Endodermal cell (in vitro differentiated cells): ENCODE data around the gene ITFG1. TPM values are rescaled to one million over a fixed set of nuclear protein-coding genes. Genes with fewer than 3 reads are reported as not detected.

Experiments used
- DNase-seq: peaks from one replicate; pipeline ENCODE4 v3.0.0-alpha.2; 2017
- H3K27ac ChIP-seq: 2 replicates; pipeline ENCODE4 v1.5.1; 2013; ENCODE audit warnings: mild to moderate bottlenecking, low read depth, low read length, moderate library complexity
- H3K27me3 ChIP-seq: 2 replicates; pipeline ENCODE4 v1.6.1; 2013; ENCODE audit warnings: mild to moderate bottlenecking, low read length, moderate library complexity; ENCODE audit not compliant: insufficient read depth, control insufficient read depth, poor library complexity, severe bottlenecking
- H3K36me3 ChIP-seq: 2 replicates; pipeline ENCODE4 v1.7.0; 2013; ENCODE audit warnings: mild to moderate bottlenecking, low read length, moderate library complexity; ENCODE audit not compliant: control insufficient read depth, insufficient read depth
- H3K4me1 ChIP-seq: one replicate; pipeline ENCODE4 v1.7.0; 2013; ENCODE audit warnings: low read length; ENCODE audit not compliant: control insufficient read depth, insufficient read depth
- H3K4me3 ChIP-seq: 2 replicates; pipeline ENCODE4 v1.5.1; 2013; ENCODE audit warnings: mild to moderate bottlenecking, low read length, moderate library complexity
- H3K9ac ChIP-seq: 2 replicates; pipeline ENCODE4 v1.6.1; 2013; ENCODE audit warnings: mild to moderate bottlenecking, low read length, moderate library complexity; ENCODE audit not compliant: poor library complexity, severe bottlenecking; ENCODE audit errors: extremely low read depth
- H3K9me3 ChIP-seq: 2 replicates; pipeline ENCODE4 v1.6.1; 2013; ENCODE audit warnings: mild to moderate bottlenecking, low read length, moderate library complexity; ENCODE audit not compliant: control insufficient read depth
- H3K27ac Mint-ChIP-seq: 2 replicates; pipeline ENCODE4 v1.8.0; 2020; ENCODE audit warnings: mixed read lengths
- H3K27me3 Mint-ChIP-seq: 2 replicates; pipeline ENCODE4 v1.8.0; 2021; ENCODE audit warnings: mild to moderate bottlenecking, mixed read lengths; ENCODE audit not compliant: insufficient read depth
- H3K36me3 Mint-ChIP-seq: 2 replicates; pipeline ENCODE4 v1.8.0; 2020; ENCODE audit warnings: low read depth, mixed read lengths
- H3K4me1 Mint-ChIP-seq: 2 replicates; pipeline ENCODE4 v1.8.0; 2020; ENCODE audit warnings: mixed read lengths
- H3K4me3 Mint-ChIP-seq: 2 replicates; pipeline ENCODE4 v1.8.0; 2020; ENCODE audit warnings: mild to moderate bottlenecking, moderate library complexity, mixed read lengths
- H3K9me3 Mint-ChIP-seq: 2 replicates; pipeline ENCODE4 v1.8.0; 2020; ENCODE audit warnings: mild to moderate bottlenecking, mixed read lengths
- WGBS, 2 experiments: methylation state at CpG; one replicate each; pipeline versions ENCODE4 v1.1.5 to v1.1.7; 2013; ENCODE audit warnings: missing lambda C conversion rate in 2 of 2, mixed read lengths in 1 of 2; ENCODE audit not compliant: insufficient coverage in 1 of 2, insufficient read length in 1 of 2; 5-methylcytosine and 5-hydroxymethylcytosine counted together
- total RNA-seq, 2 donors: library from RNA; stranded (reverse); fragmentation: NEBNext Ultra II Directional in 1 of 2; extraction: Animal tissue kit (Norgen Biotek cat#: 25700) in 1 of 2; gene quantifications; 2 replicates in 1 of 2; 3 replicates in 1 of 2; pipeline ENCODE4 v1.2.1, GENCODE V29; 2021
- TF ChIP-seq, protein P1 (sequence below): fragments of 200-600 bp; sonication (generic); conservative IDR thresholded peaks from 2 replicates; pipeline ENCODE4 v1.5.0; 2021; ENCODE audit warnings: antibody characterized with exemption, mild to moderate bottlenecking

ITFG1 gene
- total RNA-seq, 2 donors from 2014 or later = 35.6 to 40.0 TPM

DNA sequence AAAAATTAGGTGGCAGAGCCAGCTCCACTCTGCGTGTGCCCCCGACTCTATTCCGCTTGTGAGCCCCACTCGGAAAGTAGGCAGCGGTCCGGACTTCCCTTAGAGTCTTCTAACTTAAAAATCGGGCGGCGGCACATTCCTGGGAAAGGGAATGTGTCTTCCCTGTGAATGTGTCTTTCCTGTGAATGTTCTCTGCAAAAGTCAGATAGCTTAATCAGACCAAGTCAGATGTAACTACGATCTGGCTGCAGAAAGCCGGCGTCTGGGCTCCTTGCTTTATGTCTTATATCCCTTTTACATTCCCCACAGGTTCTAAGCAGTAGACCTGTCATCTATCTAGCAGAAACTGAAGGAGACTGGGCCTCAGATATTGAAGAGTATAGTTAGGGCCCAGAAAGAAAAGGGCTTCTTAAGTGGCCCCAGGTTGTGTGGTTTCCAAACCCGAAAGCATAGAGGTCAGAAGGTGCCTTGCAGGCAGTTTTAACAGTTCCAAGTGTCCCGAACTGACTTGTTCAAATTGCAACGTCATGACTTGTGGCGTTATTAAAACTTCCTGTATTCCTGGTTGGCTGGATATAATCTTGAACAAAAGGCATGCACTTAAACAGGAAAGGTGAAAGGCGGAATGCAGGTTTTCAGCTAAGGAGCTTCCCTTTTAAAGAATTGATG lies 869 bp upstream of the ITFG1 start:
- H3K27ac ChIP-seq = peak overlapping the region; percentile 99
- H3K9me3 Mint-ChIP-seq = no peaks in the 10 kb centered on the region
- H3K27me3 Mint-ChIP-seq = no peaks in the 10 kb centered on the region
- DNase-seq = no peak
- H3K36me3 Mint-ChIP-seq = peaks cover 16% of the 10 kb centered on the region
- TF ChIP-seq, protein P1, sequence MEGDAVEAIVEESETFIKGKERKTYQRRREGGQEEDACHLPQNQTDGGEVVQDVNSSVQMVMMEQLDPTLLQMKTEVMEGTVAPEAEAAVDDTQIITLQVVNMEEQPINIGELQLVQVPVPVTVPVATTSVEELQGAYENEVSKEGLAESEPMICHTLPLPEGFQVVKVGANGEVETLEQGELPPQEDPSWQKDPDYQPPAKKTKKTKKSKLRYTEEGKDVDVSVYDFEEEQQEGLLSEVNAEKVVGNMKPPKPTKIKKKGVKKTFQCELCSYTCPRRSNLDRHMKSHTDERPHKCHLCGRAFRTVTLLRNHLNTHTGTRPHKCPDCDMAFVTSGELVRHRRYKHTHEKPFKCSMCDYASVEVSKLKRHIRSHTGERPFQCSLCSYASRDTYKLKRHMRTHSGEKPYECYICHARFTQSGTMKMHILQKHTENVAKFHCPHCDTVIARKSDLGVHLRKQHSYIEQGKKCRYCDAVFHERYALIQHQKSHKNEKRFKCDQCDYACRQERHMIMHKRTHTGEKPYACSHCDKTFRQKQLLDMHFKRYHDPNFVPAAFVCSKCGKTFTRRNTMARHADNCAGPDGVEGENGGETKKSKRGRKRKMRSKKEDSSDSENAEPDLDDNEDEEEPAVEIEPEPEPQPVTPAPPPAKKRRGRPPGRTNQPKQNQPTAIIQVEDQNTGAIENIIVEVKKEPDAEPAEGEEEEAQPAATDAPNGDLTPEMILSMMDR = no peak
- peaks cover 14% of the 10 kb centered on the region for H3K36me3 ChIP-seq
- peak overlapping the region; percentile 84 for H3K9ac ChIP-seq
- H3K4me1 Mint-ChIP-seq = peaks cover 27% of the 10 kb centered on the region
- H3K4me3 Mint-ChIP-seq = peak overlapping the region; percentile 99
- H3K9me3 ChIP-seq = no peaks in the 10 kb centered on the region
- H3K27me3 ChIP-seq = no peaks in the 10 kb centered on the region
- peak overlapping the region; percentile 91 for H3K4me3 ChIP-seq
- peak overlapping the region; percentile 94 for H3K27ac Mint-ChIP-seq
- 16 to 28% methylated on average over 10 to 17 of the region's 17 CpGs for WGBS, 2 experiments
- peaks cover 1% of the 10 kb centered on the region for H3K4me1 ChIP-seq

DNA sequence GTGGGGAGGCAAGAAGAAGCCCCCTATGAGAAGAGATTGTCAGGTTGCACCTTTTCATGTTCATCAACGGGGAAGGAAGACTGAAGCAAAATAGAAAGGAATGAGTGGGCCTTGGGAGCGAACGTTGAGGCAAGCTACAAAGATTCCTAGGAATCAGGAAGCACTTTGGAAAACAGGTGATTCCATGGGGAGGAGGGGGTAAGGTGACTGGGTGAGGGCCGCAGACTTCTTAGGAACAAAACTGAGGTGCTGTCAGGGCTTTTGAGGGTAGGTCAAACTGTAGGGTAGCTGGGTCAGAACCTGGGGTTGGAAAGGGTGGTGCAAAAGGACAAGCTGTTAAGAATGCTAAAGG lies 528 bp downstream of the ITFG1 start:
- H3K36me3 ChIP-seq = peaks cover 14% of the 10 kb centered on the region
- no peaks in the 10 kb centered on the region for H3K27me3 Mint-ChIP-seq
- no peaks in the 10 kb centered on the region for H3K27me3 ChIP-seq
- H3K9me3 Mint-ChIP-seq = no peaks in the 10 kb centered on the region
- peak overlapping the region; percentile 84 for H3K9ac ChIP-seq
- no peak for DNase-seq
- H3K4me3 ChIP-seq = peak overlapping the region; percentile 91
- H3K4me1 Mint-ChIP-seq = peaks cover 27% of the 10 kb centered on the region
- H3K36me3 Mint-ChIP-seq = peaks cover 19% of the 10 kb centered on the region
- H3K4me1 ChIP-seq = no peaks in the 10 kb centered on the region
- peak overlapping the region; percentile 96 for H3K27ac Mint-ChIP-seq
- peak overlapping the region; percentile 99 for H3K4me3 Mint-ChIP-seq
- 8% methylated on average over 4 of the region's 4 CpGs for WGBS, 2 experiments
- no peaks in the 10 kb centered on the region for H3K9me3 ChIP-seq
- H3K27ac ChIP-seq = peak overlapping the region; percentile 99
- TF ChIP-seq, protein P1 = no peak

DNA sequence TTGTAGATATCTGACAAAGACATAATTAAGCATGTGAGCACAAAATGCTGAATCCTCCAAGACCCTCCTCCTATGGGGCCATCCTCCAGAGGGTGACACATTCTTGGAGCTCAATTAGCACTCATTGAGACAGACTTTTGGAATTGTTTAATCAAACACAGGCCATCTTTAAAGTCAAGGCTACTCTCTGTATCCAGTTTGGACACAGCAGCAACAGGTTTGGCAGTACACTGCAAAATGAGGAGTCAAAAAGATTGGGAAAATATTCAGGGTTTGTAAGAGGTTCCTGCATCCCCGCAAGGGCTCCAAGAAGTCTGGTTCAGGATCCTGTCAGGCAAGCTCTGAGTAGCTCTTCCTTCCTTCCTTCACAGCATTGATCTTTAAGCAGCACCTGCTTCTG lies 1.3 kb downstream of the ITFG1 start:
- no peak for DNase-seq
- Mint-ChIP-seq H3K4me1 (peaks cover 27% of the 10 kb centered on the region), H3K4me3 (peak overlapping the region; percentile 99), H3K9me3 (no peaks in the 10 kb centered on the region), H3K27ac (peak overlapping the region; percentile 96), H3K27me3 (no peaks in the 10 kb centered on the region), H3K36me3 (peaks cover 21% of the 10 kb centered on the region)
- Histone ChIP-seq H3K27ac (no peak overlapping the region), H3K9me3 (no peaks in the 10 kb centered on the region), H3K4me3 (peak overlapping the region; percentile 91), H3K4me1 (no peaks in the 10 kb centered on the region), H3K9ac (peak overlapping the region; percentile 84), H3K27me3 (no peaks in the 10 kb centered on the region), H3K36me3 (peaks cover 21% of the 10 kb centered on the region)
- TF ChIP-seq, protein P1 = no peak
- WGBS, 2 experiments = 90 to 97% methylated on average over 1 of the region's 1 CpG
